ENCODE measurements around the gene MRPS33.
"Not testable (repeated sequence)": the region's sequence is repeated elsewhere in the genome, so short reads cannot be mapped to it uniquely, and the experiment has no call there.

The MRPS33 gene

GRCh38 chr7:141012044-141012685 lies 2.6 kb downstream of the MRPS33 start:
- DNase-seq = peak; percentile 69
- ATAC-seq = peak; percentile 38

GRCh38 chr7:141011443-141011842 lies 3.3 kb downstream of the MRPS33 start:
- ATAC-seq (no peak), DNase-seq (no peak)

GRCh38 chr7:141003172-141004065 lies 11.3 kb downstream of the MRPS33 start:
- no peak for ATAC-seq
- no peak for DNase-seq

- ATAC-seq (no peak), DNase-seq (no peak)
Observed at GRCh38 chr7:141001546-141001945, 13.2 kb downstream of the MRPS33 start.

- DNase-seq (no peak), ATAC-seq (no peak)
Observed at GRCh38 chr7:141001122-141001521, 13.6 kb downstream of the MRPS33 start.

GRCh38 chr7:140998715-140999114 lies 16.0 kb downstream of the MRPS33 start:
- ATAC-seq = no peak
- no peak for DNase-seq

- no peak for DNase-seq
Observed at GRCh38 chr7:140992422-140992821, 22.3 kb downstream of the MRPS33 start.

GRCh38 chr7:140990193-140990962 lies 24.4 kb downstream of the MRPS33 start:
- no peak for DNase-seq
- ATAC-seq = no peak

More at GRCh38 chr7:140992422-140992821, 22.3 kb downstream of the MRPS33 start:
- ATAC-seq = no peak

GRCh38 chr7:140989068-140989467 lies 25.7 kb downstream of the MRPS33 start:
- DNase-seq (no peak), ATAC-seq (no peak)

- ATAC-seq = no peak
- DNase-seq = no peak
Observed at GRCh38 chr7:140983802-140984201, 30.9 kb downstream of the MRPS33 start.

- ATAC-seq (no peak), DNase-seq (no peak)
Observed at GRCh38 chr7:140982508-140982907, 32.2 kb downstream of the MRPS33 start.

GRCh38 chr7:140981951-140982350 lies 32.8 kb downstream of the MRPS33 start:
- DNase-seq (no peak), ATAC-seq (no peak)

- DNase-seq (no peak), ATAC-seq (no peak)
Observed at GRCh38 chr7:140977741-140978140, 37.0 kb downstream of the MRPS33 start.

GRCh38 chr7:140972876-140973829 lies 41.6 kb downstream of the MRPS33 start:
- ATAC-seq (peak; percentile 28), DNase-seq (no peak)

- no peak for DNase-seq
- ATAC-seq = no peak
Observed at GRCh38 chr7:140972344-140972743, 42.4 kb downstream of the MRPS33 start.

- no peak for ATAC-seq
- no peak for DNase-seq
Observed at GRCh38 chr7:140967438-140967837, 47.3 kb downstream of the MRPS33 start.

- no peak for ATAC-seq
- no peak for DNase-seq
Observed at GRCh38 chr7:140966561-140967233, 48.1 kb downstream of the MRPS33 start.

- no peak for DNase-seq
- ATAC-seq = no peak
Observed at GRCh38 chr7:140961117-140961516, 53.6 kb downstream of the MRPS33 start.

- not testable (repeated sequence) for ATAC-seq, DNase-seq
Observed at GRCh38 chr7:140956997-140957396, 57.8 kb downstream of the MRPS33 start.

All from stimulated activated naive CD8-positive, alpha-beta T cell treated with anti-CD3 and anti-CD28 coated beads, Interleukin-15, Interleukin-2, amounts not matched to agents 100 U/mL and 50 U/mL, for 24 hours (primary cell).